Neural cell (in vitro differentiated cells): ENCODE measurements around the gene THAP4. TPM values are rescaled to one million over a fixed set of nuclear protein-coding genes. Genes with fewer than 3 reads are reported as not detected.

Experiments used
- H2AFZ ChIP-seq: fragments of 200-600, 300-800 bp; sonication (generic), shearing (Covaris generic); 2 replicates; pipeline ENCODE4 v1.6.0; 2014; ENCODE audit warnings: low read depth, mild to moderate bottlenecking, antibody characterized with exemption, low read length, moderate library complexity
- H3F3A ChIP-seq: fragments of 200-600 bp; shearing (Covaris generic); 2 replicates; pipeline ENCODE4 v1.6.1; 2016; ENCODE audit warnings: mild to moderate bottlenecking, moderate library complexity, mixed read lengths, antibody characterized with exemption, low read length; ENCODE audit not compliant: insufficient read depth, poor library complexity, severe bottlenecking
- H3K27ac ChIP-seq: fragments of 200-600, 300-800 bp; sonication (generic), shearing (Covaris generic); 2 replicates; pipeline ENCODE4 v1.5.1; 2014; ENCODE audit warnings: mild to moderate bottlenecking, low read length, moderate library complexity
- H3K27me3 ChIP-seq: fragments of 300-800, 200-600 bp; sonication (generic), shearing (Covaris generic); 2 replicates; pipeline ENCODE4 v1.6.0; 2014; ENCODE audit warnings: mild to moderate bottlenecking, low read depth, low read length, moderate library complexity; ENCODE audit not compliant: insufficient read depth
- H3K36me3 ChIP-seq: fragments of 300-800, 200-600 bp; sonication (generic), shearing (Covaris generic); 2 replicates; pipeline ENCODE4 v1.5.1; 2014; ENCODE audit warnings: mild to moderate bottlenecking, antibody characterized with exemption, low read length, moderate library complexity; ENCODE audit not compliant: insufficient read depth
- H3K4me2 ChIP-seq: fragments of 300-800, 200-600 bp; sonication (generic), shearing (Covaris generic); 2 replicates; pipeline ENCODE4 v1.6.0; 2014; ENCODE audit warnings: mild to moderate bottlenecking, low read length
- H3K4me3 ChIP-seq: fragments of 300-800, 200-600 bp; sonication (generic), shearing (Covaris generic); 2 replicates; pipeline ENCODE4 v1.5.1; 2014; ENCODE audit warnings: mild to moderate bottlenecking, low read length, moderate library complexity
- H3K79me2 ChIP-seq: fragments of 200-600 bp; shearing (Covaris generic); replicated peaks from 2 replicates; pipeline ENCODE4 v1.6.0; 2014; ENCODE audit warnings: mild to moderate bottlenecking, low read length, moderate library complexity; ENCODE audit not compliant: insufficient read depth
- H3K9ac ChIP-seq: fragments of 300-800, 200-600 bp; sonication (generic), shearing (Covaris generic); 2 replicates; pipeline ENCODE4 v1.6.1; 2016; ENCODE audit warnings: mild to moderate bottlenecking, low read length, mixed read lengths
- H3K9me2 ChIP-seq: fragments of 200-600 bp; shearing (Covaris generic); 2 replicates; pipeline ENCODE4 v1.6.1; 2016; ENCODE audit warnings: mild to moderate bottlenecking, low read length, mixed read lengths; ENCODE audit not compliant: insufficient read depth
- H3K9me3 ChIP-seq: fragments of 200-600, 300-800 bp; sonication (generic), shearing (Covaris generic); 2 replicates; pipeline ENCODE4 v1.6.1; 2016; ENCODE audit warnings: mild to moderate bottlenecking, mixed run types, low read length, moderate library complexity, mixed read lengths
- H4K20me1 ChIP-seq: fragments of 200-600 bp; shearing (Covaris generic); 2 replicates; pipeline ENCODE4 v1.6.1; 2016; ENCODE audit warnings: mild to moderate bottlenecking, mixed run types; ENCODE audit not compliant: insufficient read depth
- CTCF ChIP-seq: fragments of 450-650 bp; IDR thresholded peaks from 2 replicates; pipeline ENCODE4 v1.5.1; 2014; ENCODE audit warnings: antibody characterized with exemption, mild to moderate bottlenecking, moderate library complexity; ENCODE audit not compliant: poor library complexity, severe bottlenecking
- EP300 ChIP-seq: fragments of 450-650 bp; conservative IDR thresholded peaks from 2 replicates; pipeline ENCODE4 v1.6.1; 2014; ENCODE audit warnings: antibody characterized with exemption, mild to moderate bottlenecking, moderate library complexity; ENCODE audit not compliant: poor library complexity, severe bottlenecking
- EZH2 ChIP-seq: fragments of 200-600, 300-800 bp; shearing (Covaris generic), sonication (generic); IDR thresholded peaks from 2 replicates; pipeline ENCODE4 v1.6.1; 2014; ENCODE audit warnings: antibody characterized with exemption, low read length, borderline replicate concordance, mild to moderate bottlenecking; ENCODE audit not compliant: insufficient read depth, poor library complexity, severe bottlenecking
- MXI1 ChIP-seq: fragments of 450-650 bp; conservative IDR thresholded peaks from 2 replicates; pipeline ENCODE4 v1.6.1; 2014; ENCODE audit warnings: antibody characterized with exemption, mild to moderate bottlenecking; ENCODE audit not compliant: poor library complexity, severe bottlenecking
- POLR2AphosphoS5 ChIP-seq: IDR thresholded peaks from 2 replicates; pipeline ENCODE4 v1.6.1; 2012
- RAD21 ChIP-seq: fragments of 450-650 bp; conservative IDR thresholded peaks from 2 replicates; pipeline ENCODE4 v1.6.1; 2014; ENCODE audit warnings: antibody characterized with exemption, mild to moderate bottlenecking, moderate library complexity
- SMC3 ChIP-seq: fragments of 450-650 bp; conservative IDR thresholded peaks from 2 replicates; pipeline ENCODE4 v1.6.1; 2014; ENCODE audit warnings: antibody characterized with exemption, mild to moderate bottlenecking, moderate library complexity; ENCODE audit not compliant: poor library complexity
- TAF1 ChIP-seq: IDR thresholded peaks from 2 replicates; pipeline ENCODE4 v1.6.1; 2012; ENCODE audit warnings: low read depth
- polyA plus RNA-seq: library from polyadenylated mRNA; depleted of rRNA; stranded (reverse); fragments of >200 nt; gene quantifications from 2 replicates; pipeline ENCODE4 v1.2.3, GENCODE V29; 2014
- TF ChIP-seq, protein P1 (sequence below): IDR thresholded peaks from 2 replicates; pipeline ENCODE4 v1.6.1; 2012; ENCODE audit warnings: borderline replicate concordance

THAP4 gene
- polyA plus RNA-seq, 1 donor from 2014 or later, result 30.8 TPM

- no peak overlapping the region for H3K4me2 ChIP-seq
- no peaks in the 10 kb centered on the region for H3K36me3 ChIP-seq
- H4K20me1 ChIP-seq, result no peaks in the 10 kb centered on the region
- H3K4me3 ChIP-seq, result no peak overlapping the region
- no peaks in the 10 kb centered on the region for H3K27me3 ChIP-seq
- no peaks in the 10 kb centered on the region for H3K79me2 ChIP-seq
- H3K27ac ChIP-seq, result no peak overlapping the region
- H3F3A ChIP-seq, result no peaks in the 10 kb centered on the region
- TF ChIP-seq TAF1 (no peak), EZH2 (no peak), MXI1 (no peak), POLR2AphosphoS5 (no peak), EP300 (no peak), SMC3 (no peak), CTCF (no peak), RAD21 (no peak)
- no peak overlapping the region for H3K9ac ChIP-seq
- H3K9me2 ChIP-seq, result no peaks in the 10 kb centered on the region
- H3K9me3 ChIP-seq, result no peaks in the 10 kb centered on the region
- no peak overlapping the region for H2AFZ ChIP-seq
Measured at GRCh38 chr2:241675885-241676284, 38.9 kb upstream of the THAP4 start.

- no peaks in the 10 kb centered on the region for H3K79me2 ChIP-seq
- no peak overlapping the region for H3K9ac ChIP-seq
- no peaks in the 10 kb centered on the region for H3K36me3 ChIP-seq
- no peak for TF ChIP-seq EP300
- TF ChIP-seq, protein P1, sequence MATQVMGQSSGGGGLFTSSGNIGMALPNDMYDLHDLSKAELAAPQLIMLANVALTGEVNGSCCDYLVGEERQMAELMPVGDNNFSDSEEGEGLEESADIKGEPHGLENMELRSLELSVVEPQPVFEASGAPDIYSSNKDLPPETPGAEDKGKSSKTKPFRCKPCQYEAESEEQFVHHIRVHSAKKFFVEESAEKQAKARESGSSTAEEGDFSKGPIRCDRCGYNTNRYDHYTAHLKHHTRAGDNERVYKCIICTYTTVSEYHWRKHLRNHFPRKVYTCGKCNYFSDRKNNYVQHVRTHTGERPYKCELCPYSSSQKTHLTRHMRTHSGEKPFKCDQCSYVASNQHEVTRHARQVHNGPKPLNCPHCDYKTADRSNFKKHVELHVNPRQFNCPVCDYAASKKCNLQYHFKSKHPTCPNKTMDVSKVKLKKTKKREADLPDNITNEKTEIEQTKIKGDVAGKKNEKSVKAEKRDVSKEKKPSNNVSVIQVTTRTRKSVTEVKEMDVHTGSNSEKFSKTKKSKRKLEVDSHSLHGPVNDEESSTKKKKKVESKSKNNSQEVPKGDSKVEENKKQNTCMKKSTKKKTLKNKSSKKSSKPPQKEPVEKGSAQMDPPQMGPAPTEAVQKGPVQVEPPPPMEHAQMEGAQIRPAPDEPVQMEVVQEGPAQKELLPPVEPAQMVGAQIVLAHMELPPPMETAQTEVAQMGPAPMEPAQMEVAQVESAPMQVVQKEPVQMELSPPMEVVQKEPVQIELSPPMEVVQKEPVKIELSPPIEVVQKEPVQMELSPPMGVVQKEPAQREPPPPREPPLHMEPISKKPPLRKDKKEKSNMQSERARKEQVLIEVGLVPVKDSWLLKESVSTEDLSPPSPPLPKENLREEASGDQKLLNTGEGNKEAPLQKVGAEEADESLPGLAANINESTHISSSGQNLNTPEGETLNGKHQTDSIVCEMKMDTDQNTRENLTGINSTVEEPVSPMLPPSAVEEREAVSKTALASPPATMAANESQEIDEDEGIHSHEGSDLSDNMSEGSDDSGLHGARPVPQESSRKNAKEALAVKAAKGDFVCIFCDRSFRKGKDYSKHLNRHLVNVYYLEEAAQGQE, result no peak
- TF ChIP-seq RAD21, result no peak
- no peak for TF ChIP-seq CTCF
- TF ChIP-seq SMC3, result no peak
- TF ChIP-seq TAF1, result no peak
- no peak for TF ChIP-seq EZH2
- TF ChIP-seq MXI1, result no peak
- no peak for TF ChIP-seq POLR2AphosphoS5
- no peak overlapping the region for H3K27ac ChIP-seq
- no peaks in the 10 kb centered on the region for H3K9me3 ChIP-seq
- H3F3A ChIP-seq, result no peaks in the 10 kb centered on the region
- no peak overlapping the region for H3K4me3 ChIP-seq
- H3K27me3 ChIP-seq, result no peaks in the 10 kb centered on the region
- no peak overlapping the region for H3K4me2 ChIP-seq
- H2AFZ ChIP-seq, result no peak overlapping the region
- no peaks in the 10 kb centered on the region for H3K9me2 ChIP-seq
- no peaks in the 10 kb centered on the region for H4K20me1 ChIP-seq
Measured at GRCh38 chr2:241673797-241674725, 37.1 kb upstream of the THAP4 start.
